HCT116 (cell line): ENCODE results near the gene LMNA. TPM values are rescaled to one million over a fixed set of nuclear protein-coding genes. Genes with fewer than 3 reads are reported as not detected.

ENCODE experiments used
- ATAC-seq: fragments of 200-7000 bp; cut with Tn5 transposase; 2 replicates; pipeline ENCODE4 v1.9.1; 2020; ENCODE audit warnings: mild to moderate bottlenecking, moderate library complexity
- BruUV-seq: library from RNA; stranded (reverse); fragments of 400-500 nt; replicated peaks from 2 replicates; lab custom pipeline; 2021; lab: Mats Ljungman, UMichigan
- CTCF ChIA-PET: fragments of 300-600 bp; sonication (Branson Sonifier 250); formaldehyde crosslinking; loops from one replicate; lab custom pipeline; 2021; ENCODE audit warnings: antibody characterized with exemption; lab: Charles Lee
- POLR2A ChIA-PET: fragments of 300-600, 350-600 bp; sonication (Branson Sonifier 250); formaldehyde crosslinking; loops from one replicate; lab custom pipeline; 2021; ENCODE audit warnings: antibody characterized with exemption; lab: Charles Lee
- RAD21 ChIA-PET, 2 experiments: fragments of 300-600 bp; sonication (Branson Sonifier 250); formaldehyde crosslinking; loops; one replicate each; lab custom pipeline; 2023; ENCODE audit warnings: low total read pairs in 2 of 2; ENCODE audit not compliant: uncharacterized antibody in 2 of 2, unreplicated experiment in 2 of 2, low non-redundant PET in 1 of 2; lab: Charles Lee
- DNase-seq: peaks from one replicate; pipeline ENCODE4 v3.0.0-alpha.2; 2010; ENCODE audit warnings: low read depth, low spot score
- H2AFZ ChIP-seq: fragments of 200-600 bp; shearing (Covaris generic), sonication (generic); 2 replicates; pipeline ENCODE4 v1.6.1; 2017; ENCODE audit warnings: low read depth, mixed run types, mixed read lengths, antibody characterized with exemption, low read length; ENCODE audit not compliant: poor library complexity, severe bottlenecking
- H3K27ac ChIP-seq: 2 replicates; pipeline ENCODE4 v1.5.1; 2012; ENCODE audit warnings: low read depth, low read length
- H3K27me3 ChIP-seq: fragments of 200-600 bp; sonication (generic); 2 replicates; pipeline ENCODE4 v1.6.1; 2016; ENCODE audit warnings: mixed run types, low read length, mixed read lengths; ENCODE audit not compliant: insufficient read depth
- H3K36me3 ChIP-seq, 2 experiments: fragments of 200-500 bp in 1 of 2; fragments of 200-600 bp in 1 of 2; sonication (Bioruptor generic) in 1 of 2; sonication (generic) in 1 of 2; 2 replicates each; pipeline versions ENCODE4 v1.5.1 to v1.6.1; 2014 to 2016; ENCODE audit warnings: low read length in 2 of 2, inconsistent platforms in 1 of 2, mixed read lengths in 1 of 2, mixed run types in 1 of 2; ENCODE audit not compliant: insufficient read depth in 2 of 2, control insufficient read depth in 1 of 2
- H3K4me1 ChIP-seq, 2 experiments: fragments of 200-600 bp in 1 of 2; sonication (generic) in 1 of 2; 2 replicates each; pipeline versions ENCODE4 v1.5.1 to v1.6.1; 2012 to 2017; ENCODE audit warnings: low read length in 2 of 2, inconsistent platforms in 1 of 2, mild to moderate bottlenecking in 1 of 2, mixed read lengths in 1 of 2, mixed run types in 1 of 2, moderate library complexity in 1 of 2; ENCODE audit not compliant: insufficient read depth in 2 of 2, control insufficient read depth in 1 of 2
- H3K4me2 ChIP-seq: fragments of 200-600 bp; sonication (generic); 2 replicates; pipeline ENCODE4 v1.6.1; 2017; ENCODE audit warnings: mixed run types, low read length, mixed read lengths
- H3K4me3 ChIP-seq, 2 experiments: fragments of 200-600 bp in 1 of 2; sonication (generic) in 1 of 2; replicated peaks in 1 of 2; 2 replicates each; pipeline ENCODE4 v1.5.1; 2011 to 2016; ENCODE audit warnings: low read length in 2 of 2, control low read depth in 1 of 2, low read depth in 1 of 2, mild to moderate bottlenecking in 1 of 2, mixed read lengths in 1 of 2, mixed run types in 1 of 2
- H3K79me2 ChIP-seq: fragments of 200-600 bp; sonication (generic); 2 replicates; pipeline ENCODE4 v1.6.1; 2017; ENCODE audit warnings: mild to moderate bottlenecking, mixed run types, low read length, moderate library complexity, mixed read lengths; ENCODE audit not compliant: insufficient read depth
- H3K9ac ChIP-seq: fragments of 200-600 bp; sonication (generic); 2 replicates; pipeline ENCODE4 v1.6.1; 2016; ENCODE audit warnings: low read length, mixed read lengths
- H3K9me2 ChIP-seq: fragments of 200-600 bp; sonication (generic), shearing (Covaris generic); 2 replicates; pipeline ENCODE4 v1.6.1; 2017; ENCODE audit warnings: mixed run types, mild to moderate bottlenecking, moderate library complexity; ENCODE audit not compliant: insufficient read depth
- H3K9me3 ChIP-seq, 2 experiments: fragments of 200-500 bp in 1 of 2; fragments of 200-600 bp in 1 of 2; sonication (Bioruptor generic) in 1 of 2; sonication (generic) in 1 of 2; 2 replicates each; pipeline ENCODE4 v1.6.1; 2014 to 2017; ENCODE audit warnings: low read length in 2 of 2, mixed read lengths in 2 of 2, inconsistent platforms in 1 of 2, low read depth in 1 of 2, mild to moderate bottlenecking in 1 of 2, mixed run types in 1 of 2, moderate library complexity in 1 of 2; ENCODE audit not compliant: control insufficient read depth in 1 of 2, insufficient read depth in 1 of 2
- H4K20me1 ChIP-seq: fragments of 200-600 bp; sonication (generic), shearing (Covaris generic); 2 replicates; pipeline ENCODE4 v1.6.1; 2017; ENCODE audit warnings: mixed run types, mild to moderate bottlenecking, moderate library complexity; ENCODE audit not compliant: insufficient read depth
- CTCF ChIP-seq, 3 experiments: fragments of 200-600 bp in 1 of 3; sonication (generic) in 1 of 3; IDR thresholded peaks in 2 of 3; conservative IDR thresholded peaks in 1 of 3; 2 replicates each; pipeline ENCODE4 v1.5.1; 2012 to 2017; ENCODE audit warnings: low read depth in 2 of 3, low read length in 2 of 3, antibody characterized with exemption in 1 of 3, borderline replicate concordance in 1 of 3, control low read depth in 1 of 3, mild to moderate bottlenecking in 1 of 3, mixed read lengths in 1 of 3, mixed run types in 1 of 3, moderate library complexity in 1 of 3; ENCODE audit not compliant: insufficient read depth in 1 of 3
- JUND ChIP-seq: IDR thresholded peaks from 2 replicates; pipeline ENCODE4 v1.6.1; 2012
- POLR2A ChIP-seq: IDR thresholded peaks from 2 replicates; pipeline ENCODE4 v1.7.0; 2011; ENCODE audit warnings: borderline replicate concordance; ENCODE audit not compliant: insufficient read depth, insufficient read length; ENCODE audit errors: extremely low read depth
- ZNF274 ChIP-seq: fragments of 200-500 bp; sonication (Bioruptor generic); IDR thresholded peaks from 2 replicates; pipeline ENCODE4 v1.6.1; 2014; ENCODE audit warnings: mild to moderate bottlenecking, low read depth, low read length, inconsistent platforms
- intact Hi-C: fragments of 100-400 bp; cut with micrococcal nuclease; formaldehyde crosslinking; loops from 2 replicates; pipeline ENCODE4 v1.10.0; 2022
- total RNA-seq: library from RNA; stranded (reverse); gene quantifications from one replicate; pipeline ENCODE4 v1.2.1, GENCODE V29; 2021; ENCODE audit not compliant: unreplicated experiment

LMNA gene
- total RNA-seq, 1 experiment from 2014 or later: 528 TPM

GRCh38 chr1:156104065-156104810, 10.3 kb upstream of the LMNA start:
- Histone ChIP-seq H3K27me3 (no peaks in the 10 kb centered on the region), H3K9me2 (no peaks in the 10 kb centered on the region), H2AFZ (no peak overlapping the region), H3K4me2 (peak overlapping the region; percentile 89), H3K4me3 (peak overlapping the region; percentile 15 to 26), H3K9me3 (no peaks in the 10 kb centered on the region), H3K27ac (peak overlapping the region; percentile 96), H3K79me2 (0 out of 2 replicates have a peak, but pooled peaks cover 3% of the 10 kb centered on the region), H3K9ac (peak overlapping the region; percentile 84), H3K36me3 (no peaks in the 10 kb centered on the region), H4K20me1 (no peaks in the 10 kb centered on the region), H3K4me1 (peaks cover 80 to 99% of the 10 kb centered on the region in 2 experiments)
- CTCF ChIA-PET: interaction anchor here (0.8 to 2.6 kb wide), 8 partner anchors 7 to 26 kb away, joined by 4 to 13 read pairs (median 4); partner anchors contain the start of gene LMNA
- ATAC-seq (peak; percentile 49), DNase-seq (no peak)
- no TSS peak for BruUV-seq
- POLR2A ChIA-PET: interaction anchor here (1.4 to 4.5 kb wide), 6 partner anchors 9 to 25 kb away, joined by 4 to 28 read pairs (median 12); partner anchors contain the start of gene LMNA
- RAD21 ChIA-PET: interaction anchor here (1.3 to 3.0 kb wide), 3 partner anchors 18 to 26 kb away, joined by 3 to 14 read pairs (median 5); no protein-coding TSS in a partner anchor
- TF ChIP-seq JUND: no peak
- TF ChIP-seq ZNF274: no peak
- TF ChIP-seq CTCF (IDR thresholded peaks at IDR 0.05 in 2 of 3, conservative IDR thresholded peaks at IDR 0.05 in 1 of 3; ENCODE audit: borderline replicate concordance in 1 of 3, insufficient read depth in 1 of 3, low read depth in 2 of 3, low read length in 2 of 3): no peak
- TF ChIP-seq POLR2A: peak; percentile 27
- intact Hi-C loops: no loop called here
